Sigmoid colon (tissue), 7 donors: ENCODE results near the gene PTGDR2. TPM values are rescaled to one million over a fixed set of nuclear protein-coding genes. Genes with fewer than 3 reads are reported as not detected.

ENCODE experiments used
- DNase-seq: peaks from one replicate; pipeline ENCODE4 v3.0.0-alpha.2; 2019
- H3K27ac ChIP-seq, 4 donors: fragments of 200-600 bp; sonication (generic); one replicate each; pipeline ENCODE4 v1.5.1; 2016 to 2019; ENCODE audit warnings: mild to moderate bottlenecking in 1 of 4
- H3K27me3 ChIP-seq, 3 donors: fragments of 200-600 bp; sonication (generic); one replicate each; pipeline ENCODE4 v1.5.1; 2019; ENCODE audit warnings: mild to moderate bottlenecking in 1 of 3
- H3K36me3 ChIP-seq, 4 donors: fragments of 200-600 bp; sonication (generic); one replicate each; pipeline ENCODE4 v1.5.1; 2016 to 2019
- H3K4me1 ChIP-seq, 4 donors: fragments of 200-600 bp; sonication (generic); one replicate each; pipeline ENCODE4 v1.5.1; 2017 to 2019
- H3K4me3 ChIP-seq, 4 donors: fragments of 200-600 bp; sonication (generic); one replicate each; pipeline ENCODE4 v1.5.1; 2017 to 2019; ENCODE audit warnings: mild to moderate bottlenecking in 2 of 4, moderate library complexity in 1 of 4
- H3K9me3 ChIP-seq, 4 donors: fragments of 200-600 bp in 3 of 4; sonication (generic) in 3 of 4; one replicate each; pipeline versions ENCODE4 v1.5.1 to v1.6.1; 2013 to 2019
- EP300 ChIP-seq, 4 donors: sonication (generic); formaldehyde crosslinking; IDR thresholded peaks; one replicate each; pipeline ENCODE4 v1.6.1; 2017; ENCODE audit warnings: antibody characterized with exemption in 4 of 4
- POLR2A ChIP-seq, 2 donors: fragments of 450-650 bp; IDR thresholded peaks; one replicate each; pipeline ENCODE4 v1.6.1; 2016; ENCODE audit warnings: antibody characterized with exemption in 2 of 2, mild to moderate bottlenecking in 2 of 2, moderate library complexity in 2 of 2
- POLR2AphosphoS5 ChIP-seq, 4 donors: sonication (generic); formaldehyde crosslinking; IDR thresholded peaks; one replicate each; pipeline ENCODE4 v1.6.1; 2017; ENCODE audit warnings: antibody characterized with exemption in 4 of 4
- WGBS, 2 donors: extraction: QIAGEN DNeasy Blood & Tissue Kit; methylation state at CpG; one replicate each; pipeline ENCODE4 v1.1.7; 2013; 5-methylcytosine and 5-hydroxymethylcytosine counted together
- intact Hi-C: fragments of 100-400 bp; cut with DNase I; formaldehyde crosslinking; loops from one replicate; pipeline ENCODE4 v1.15.1; 2023
- polyA plus RNA-seq, 3 donors: library from polyadenylated mRNA; stranded (reverse); fragments of 200-250 nt; gene quantifications; one replicate each; pipeline ENCODE4 v1.2.3, GENCODE V29; 2013
- total RNA-seq, 4 donors: library from RNA; depleted of rRNA; stranded (reverse); fragments of >200 nt; gene quantifications; one replicate each; pipeline ENCODE4 v1.1.0, GENCODE V29; 2016
- TF ChIP-seq, protein P1 (sequence below), 4 experiments: fragments of 450-650 bp in 3 of 4; fragments of 200-600 bp in 1 of 4; IDR thresholded peaks; one replicate each; pipeline ENCODE4 v1.5.1; 2016 to 2019; ENCODE audit warnings: antibody characterized with exemption in 4 of 4, mild to moderate bottlenecking in 3 of 4, moderate library complexity in 2 of 4
- donor health status: healthy with polysubstance abuse.
- donor health status: Bipolar disorder and iron deficiency.
- donor health status: healthy.

The PTGDR2 gene
- total and polyA plus RNA-seq, 7 donors, result 0.27 to 2.2 (median 0.77) TPM; not detected in 1

DNA sequence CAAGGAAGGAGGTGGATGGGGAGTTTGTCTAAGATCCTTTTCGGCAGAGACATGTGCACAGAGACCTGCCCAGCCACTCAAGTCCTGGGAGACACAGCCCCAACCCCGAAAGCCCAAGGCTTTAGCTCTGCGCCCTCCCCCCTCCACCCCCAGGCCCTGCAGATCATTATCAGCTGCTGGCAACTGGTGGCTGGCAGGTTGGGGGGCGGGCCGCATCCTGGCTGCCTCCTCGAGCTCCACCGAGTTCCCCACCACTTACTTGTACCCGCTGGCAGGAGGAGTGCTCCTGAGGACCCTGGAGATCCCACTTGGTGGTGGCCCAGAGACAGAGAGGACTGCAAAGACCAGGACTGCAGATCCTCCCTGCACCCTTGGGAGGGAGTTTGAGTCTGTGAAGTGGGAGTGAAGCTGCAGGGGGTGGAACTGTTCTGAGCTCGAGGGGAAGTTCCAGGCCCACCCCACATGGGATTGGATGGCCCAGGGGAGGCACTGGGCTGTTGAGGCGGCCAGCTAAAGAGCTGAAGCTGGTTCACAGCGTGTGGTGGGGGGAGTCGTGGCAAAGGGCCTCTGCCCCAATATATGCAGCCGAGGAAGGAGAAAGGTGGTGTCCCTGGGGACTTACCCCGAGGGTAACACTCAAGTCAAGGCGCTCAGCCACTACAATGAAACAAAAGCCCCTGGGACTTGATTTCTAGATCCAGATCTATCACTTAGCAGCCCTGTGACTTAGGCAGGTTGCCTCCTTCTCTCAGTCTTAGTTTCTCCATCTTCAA, 33.7 kb downstream of the PTGDR2 start:
- intact Hi-C loops, result no loop called here
- Histone ChIP-seq H3K4me3 (no peak overlapping the region), H3K27ac (no peak overlapping the region), H3K27me3 (no peaks in the 10 kb centered on the region), H3K9me3 (peaks cover 0 to 6% (median 3%) of the 10 kb centered on the region in 4 donors), H3K4me1 (no peaks in the 10 kb centered on the region), H3K36me3 (no peaks in the 10 kb centered on the region)
- WGBS, 2 donors, result 60 to 84% methylated on average over 15 of the region's 15 CpGs
- no peak for TF ChIP-seq EP300 (IDR thresholded peaks at IDR 0.05)
- no peak for TF ChIP-seq POLR2AphosphoS5 (IDR thresholded peaks at IDR 0.05)
- TF ChIP-seq, protein P1, sequence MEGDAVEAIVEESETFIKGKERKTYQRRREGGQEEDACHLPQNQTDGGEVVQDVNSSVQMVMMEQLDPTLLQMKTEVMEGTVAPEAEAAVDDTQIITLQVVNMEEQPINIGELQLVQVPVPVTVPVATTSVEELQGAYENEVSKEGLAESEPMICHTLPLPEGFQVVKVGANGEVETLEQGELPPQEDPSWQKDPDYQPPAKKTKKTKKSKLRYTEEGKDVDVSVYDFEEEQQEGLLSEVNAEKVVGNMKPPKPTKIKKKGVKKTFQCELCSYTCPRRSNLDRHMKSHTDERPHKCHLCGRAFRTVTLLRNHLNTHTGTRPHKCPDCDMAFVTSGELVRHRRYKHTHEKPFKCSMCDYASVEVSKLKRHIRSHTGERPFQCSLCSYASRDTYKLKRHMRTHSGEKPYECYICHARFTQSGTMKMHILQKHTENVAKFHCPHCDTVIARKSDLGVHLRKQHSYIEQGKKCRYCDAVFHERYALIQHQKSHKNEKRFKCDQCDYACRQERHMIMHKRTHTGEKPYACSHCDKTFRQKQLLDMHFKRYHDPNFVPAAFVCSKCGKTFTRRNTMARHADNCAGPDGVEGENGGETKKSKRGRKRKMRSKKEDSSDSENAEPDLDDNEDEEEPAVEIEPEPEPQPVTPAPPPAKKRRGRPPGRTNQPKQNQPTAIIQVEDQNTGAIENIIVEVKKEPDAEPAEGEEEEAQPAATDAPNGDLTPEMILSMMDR (IDR thresholded peaks at IDR 0.05), result no peak
- no peak for TF ChIP-seq POLR2A (IDR thresholded peaks at IDR 0.05)
- no peak for DNase-seq

DNA sequence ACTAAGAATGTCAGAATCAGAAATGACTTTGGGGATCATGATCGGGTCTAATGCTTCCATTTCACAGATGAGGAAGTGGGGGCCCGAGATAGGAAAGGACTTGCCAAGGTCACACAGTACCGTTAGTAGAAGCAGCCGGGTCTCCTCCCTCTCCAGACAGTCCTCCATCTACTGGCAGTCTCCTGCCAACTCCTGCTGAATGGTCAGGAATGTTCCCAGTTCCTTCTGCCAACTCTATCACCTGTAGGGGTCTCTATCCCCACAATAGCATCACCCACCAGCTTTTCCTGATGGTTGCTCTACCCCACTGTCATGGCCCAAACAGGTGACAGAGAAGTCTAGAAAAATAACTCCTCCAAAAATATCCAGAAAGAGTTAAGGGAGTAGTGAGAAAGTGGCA, 37.7 kb downstream of the PTGDR2 start:
- H3K4me3 ChIP-seq, result no peak overlapping the region
- H3K4me1 ChIP-seq, result no peaks in the 10 kb centered on the region
- H3K27ac ChIP-seq, result no peak overlapping the region
- H3K27me3 ChIP-seq, result no peaks in the 10 kb centered on the region
- intact Hi-C loops, result no loop called here
- TF ChIP-seq POLR2AphosphoS5 (IDR thresholded peaks at IDR 0.05) (no peak), EP300 (IDR thresholded peaks at IDR 0.05) (no peak), POLR2A (IDR thresholded peaks at IDR 0.05) (no peak)
- TF ChIP-seq, protein P1 (IDR thresholded peaks at IDR 0.05), result no peak
- 71 to 89% methylated on average over 4 of the region's 4 CpGs for WGBS, 2 donors
- peaks cover 6 to 13% (median 8%) of the 10 kb centered on the region in 4 donors for H3K9me3 ChIP-seq
- H3K36me3 ChIP-seq, result no peaks in the 10 kb centered on the region
- DNase-seq, result no peak

DNA sequence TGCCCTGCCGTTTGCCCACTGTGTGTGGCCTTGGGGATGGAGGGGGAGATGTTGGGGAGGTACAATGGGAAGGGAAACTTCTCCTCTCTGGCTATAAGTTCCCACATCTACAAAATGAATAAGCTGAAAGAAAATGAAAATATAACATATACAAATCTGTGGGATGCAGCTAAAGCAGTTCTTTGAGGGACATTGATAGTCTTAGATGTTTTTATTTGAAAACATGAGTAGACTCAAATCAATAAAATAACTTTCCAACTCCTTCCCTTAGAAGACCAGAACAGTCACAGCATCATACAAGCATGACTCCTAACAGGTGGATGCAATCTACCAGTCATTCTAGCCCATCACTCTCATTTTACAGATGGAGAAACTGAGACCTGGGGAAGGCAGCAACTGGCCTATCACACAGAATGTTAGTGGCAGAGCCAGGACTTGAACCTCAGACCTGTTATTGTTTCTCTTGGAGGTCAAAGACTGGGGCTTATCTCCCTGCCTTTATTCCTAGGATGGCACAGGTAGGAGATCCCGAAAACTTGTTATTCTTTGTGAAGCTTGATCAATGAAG, 39.1 kb downstream of the PTGDR2 start:
- no peak for DNase-seq
- Histone ChIP-seq H3K4me1 (no peaks in the 10 kb centered on the region), H3K27ac (no peak overlapping the region), H3K36me3 (no peaks in the 10 kb centered on the region), H3K9me3 (peaks cover 6 to 13% (median 8%) of the 10 kb centered on the region in 4 donors), H3K4me3 (no peak overlapping the region), H3K27me3 (no peaks in the 10 kb centered on the region)
- TF ChIP-seq POLR2AphosphoS5 (IDR thresholded peaks at IDR 0.05) (no peak), POLR2A (IDR thresholded peaks at IDR 0.05) (no peak), EP300 (IDR thresholded peaks at IDR 0.05) (no peak)
- TF ChIP-seq, protein P1 (IDR thresholded peaks at IDR 0.05), result no peak
- intact Hi-C loops, result no loop called here
- WGBS, 2 donors, result 94 to 96% methylated on average over 2 of the region's 2 CpGs

DNA sequence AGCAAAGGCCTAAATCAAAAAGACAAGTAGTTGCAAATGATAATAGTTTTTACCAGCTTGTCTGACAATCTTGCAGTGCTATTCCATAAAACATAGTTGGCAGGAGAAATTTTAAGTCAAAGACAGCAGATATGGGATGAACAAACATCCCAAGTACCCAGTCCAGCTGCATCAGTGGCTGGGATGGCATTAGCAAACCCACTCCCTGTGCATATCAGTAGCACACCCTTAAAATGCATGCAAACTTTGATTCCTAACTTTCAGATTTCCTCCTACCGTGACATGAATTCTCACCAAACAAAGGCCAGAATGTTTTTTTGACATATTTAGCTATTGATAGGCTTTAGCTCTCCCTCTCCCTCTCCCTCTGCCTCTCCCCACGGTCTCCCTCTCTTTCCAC, 41.6 kb downstream of the PTGDR2 start:
- no peak for DNase-seq
- H3K9me3 ChIP-seq, result peaks cover 6 to 13% (median 8%) of the 10 kb centered on the region in 4 donors
- no peaks in the 10 kb centered on the region for H3K4me1 ChIP-seq
- no peaks in the 10 kb centered on the region for H3K36me3 ChIP-seq
- WGBS, 2 donors, result 93 to 96% methylated on average over 2 of the region's 2 CpGs
- no peak overlapping the region for H3K4me3 ChIP-seq
- H3K27me3 ChIP-seq, result no peaks in the 10 kb centered on the region
- no peak overlapping the region for H3K27ac ChIP-seq
- no peak for TF ChIP-seq POLR2A (IDR thresholded peaks at IDR 0.05)
- no peak for TF ChIP-seq EP300 (IDR thresholded peaks at IDR 0.05)
- no peak for TF ChIP-seq POLR2AphosphoS5 (IDR thresholded peaks at IDR 0.05)
- TF ChIP-seq, protein P1 (IDR thresholded peaks at IDR 0.05), result no peak
- intact Hi-C loops, result no loop called here
